ENCODE data around the gene ZNF595.
"Not testable (repeated sequence)": the region's sequence is repeated elsewhere in the genome, so short reads cannot be mapped to it uniquely, and the experiment has no call there.

DNA sequence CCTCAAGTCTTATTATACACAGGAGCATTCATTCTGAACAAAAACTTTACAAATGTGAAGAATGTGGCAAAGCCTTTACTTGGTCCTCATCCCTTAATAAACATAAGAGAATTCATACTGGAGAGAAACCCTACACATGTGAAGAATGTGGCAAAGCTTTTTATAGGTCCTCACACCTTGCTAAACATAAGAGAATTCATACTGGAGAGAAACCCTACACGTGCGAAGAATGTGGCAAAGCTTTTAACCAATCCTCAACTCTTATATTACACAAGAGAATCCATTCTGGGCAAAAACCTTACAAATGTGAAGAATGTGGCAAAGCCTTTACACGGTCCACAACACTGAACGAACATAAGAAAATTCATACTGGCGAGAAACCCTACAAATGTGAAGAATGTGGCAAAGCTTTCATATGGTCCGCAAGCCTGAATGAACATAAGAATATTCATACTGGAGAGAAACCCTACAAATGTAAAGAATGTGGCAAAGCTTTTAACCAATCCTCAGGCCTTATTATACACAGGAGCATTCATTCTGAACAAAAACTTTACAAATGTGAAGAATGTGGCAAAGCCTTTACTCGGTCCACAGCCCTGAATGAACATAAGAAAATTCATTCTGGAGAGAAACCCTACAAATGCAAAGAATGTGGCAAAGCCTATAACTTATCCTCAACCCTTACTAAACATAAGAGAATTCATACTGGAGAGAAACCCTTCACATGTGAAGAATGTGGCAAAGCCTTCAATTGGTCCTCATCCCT is 33.6 kb downstream of the ZNF595 start:
- TF ChIP-seq, protein P1, sequence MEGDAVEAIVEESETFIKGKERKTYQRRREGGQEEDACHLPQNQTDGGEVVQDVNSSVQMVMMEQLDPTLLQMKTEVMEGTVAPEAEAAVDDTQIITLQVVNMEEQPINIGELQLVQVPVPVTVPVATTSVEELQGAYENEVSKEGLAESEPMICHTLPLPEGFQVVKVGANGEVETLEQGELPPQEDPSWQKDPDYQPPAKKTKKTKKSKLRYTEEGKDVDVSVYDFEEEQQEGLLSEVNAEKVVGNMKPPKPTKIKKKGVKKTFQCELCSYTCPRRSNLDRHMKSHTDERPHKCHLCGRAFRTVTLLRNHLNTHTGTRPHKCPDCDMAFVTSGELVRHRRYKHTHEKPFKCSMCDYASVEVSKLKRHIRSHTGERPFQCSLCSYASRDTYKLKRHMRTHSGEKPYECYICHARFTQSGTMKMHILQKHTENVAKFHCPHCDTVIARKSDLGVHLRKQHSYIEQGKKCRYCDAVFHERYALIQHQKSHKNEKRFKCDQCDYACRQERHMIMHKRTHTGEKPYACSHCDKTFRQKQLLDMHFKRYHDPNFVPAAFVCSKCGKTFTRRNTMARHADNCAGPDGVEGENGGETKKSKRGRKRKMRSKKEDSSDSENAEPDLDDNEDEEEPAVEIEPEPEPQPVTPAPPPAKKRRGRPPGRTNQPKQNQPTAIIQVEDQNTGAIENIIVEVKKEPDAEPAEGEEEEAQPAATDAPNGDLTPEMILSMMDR (IDR thresholded peaks at IDR 0.05), result not testable (repeated sequence)
- TF ChIP-seq POLR2A (IDR thresholded peaks at IDR 0.05), result not testable (repeated sequence)
